ENCODE measurements around the gene HSCB.
"Not testable (repeated sequence)": the region's sequence is repeated elsewhere in the genome, so short reads cannot be mapped to it uniquely, and the experiment has no call there.

The HSCB gene

GRCh38 chr22:28716686-28717085 is 25.2 kb upstream of the HSCB start:
- DNase-seq (ENCODE audit: low read depth in 1 of 2, low spot score in 1 of 2): no peak
- TF ChIP-seq JUND (IDR thresholded peaks at IDR 0.05; ENCODE audit: low read depth): no peak
- in situ Hi-C loops (cut with HindIII; ENCODE audit: low pct_unique_long_range_greater_than_20kb, low sequenced_read_pairs): no loop called here

- in situ Hi-C loops (cut with HindIII; ENCODE audit: low pct_unique_long_range_greater_than_20kb, low sequenced_read_pairs): no loop called here
- no peak for TF ChIP-seq JUND (IDR thresholded peaks at IDR 0.05; ENCODE audit: low read depth)
- no peak for DNase-seq (ENCODE audit: low read depth in 1 of 2, low spot score in 1 of 2)
These were observed 23.8 kb upstream of the HSCB start for GRCh38 chr22:28718044-28718443.

- DNase-seq (ENCODE audit: low read depth in 1 of 2, low spot score in 1 of 2): no peak
- in situ Hi-C loops (cut with HindIII; ENCODE audit: low pct_unique_long_range_greater_than_20kb, low sequenced_read_pairs): no loop called here
- TF ChIP-seq JUND (IDR thresholded peaks at IDR 0.05; ENCODE audit: low read depth): no peak
These were observed 13.8 kb upstream of the HSCB start for GRCh38 chr22:28728002-28728401.

GRCh38 chr22:28728621-28729313 is 13.1 kb upstream of the HSCB start:
- no peak for DNase-seq (ENCODE audit: low read depth in 1 of 2, low spot score in 1 of 2)
- TF ChIP-seq JUND (IDR thresholded peaks at IDR 0.05; ENCODE audit: low read depth): no peak
- in situ Hi-C loops (cut with HindIII; ENCODE audit: low pct_unique_long_range_greater_than_20kb, low sequenced_read_pairs): no loop called here

GRCh38 chr22:28730179-28730578 is 11.7 kb upstream of the HSCB start:
- DNase-seq (ENCODE audit: low read depth in 1 of 2, low spot score in 1 of 2): no peak
- in situ Hi-C loops (cut with HindIII; ENCODE audit: low pct_unique_long_range_greater_than_20kb, low sequenced_read_pairs): no loop called here
- no peak for TF ChIP-seq JUND (IDR thresholded peaks at IDR 0.05; ENCODE audit: low read depth)

GRCh38 chr22:28734393-28734792 is 7.4 kb upstream of the HSCB start:
- no peak for DNase-seq (ENCODE audit: low read depth in 1 of 2, low spot score in 1 of 2)
- in situ Hi-C loops (cut with HindIII; ENCODE audit: low pct_unique_long_range_greater_than_20kb, low sequenced_read_pairs): no loop called here
- TF ChIP-seq JUND (IDR thresholded peaks at IDR 0.05; ENCODE audit: low read depth): no peak

GRCh38 chr22:28736301-28737155 is 5.3 kb upstream of the HSCB start:
- TF ChIP-seq JUND (IDR thresholded peaks at IDR 0.05; ENCODE audit: low read depth): no peak
- in situ Hi-C loops (cut with HindIII; ENCODE audit: low pct_unique_long_range_greater_than_20kb, low sequenced_read_pairs): no loop called here

GRCh38 chr22:28737701-28738100 is 4.1 kb upstream of the HSCB start:
- no peak for DNase-seq (ENCODE audit: low read depth in 1 of 2, low spot score in 1 of 2)
- no peak for TF ChIP-seq JUND (IDR thresholded peaks at IDR 0.05; ENCODE audit: low read depth)
- in situ Hi-C loops (cut with HindIII; ENCODE audit: low pct_unique_long_range_greater_than_20kb, low sequenced_read_pairs): no loop called here

More at GRCh38 chr22:28736301-28737155, 5.3 kb upstream of the HSCB start:
- no peak for DNase-seq (ENCODE audit: low read depth in 1 of 2, low spot score in 1 of 2)

GRCh38 chr22:28738876-28739275 is 3.0 kb upstream of the HSCB start:
- DNase-seq (ENCODE audit: low read depth in 1 of 2, low spot score in 1 of 2); in situ Hi-C loops (cut with HindIII; ENCODE audit: low pct_unique_long_range_greater_than_20kb, low sequenced_read_pairs): not testable (repeated sequence)

GRCh38 chr22:28741200-28741784 is 547 bp upstream of the HSCB start:
- no peak for TF ChIP-seq JUND (IDR thresholded peaks at IDR 0.05; ENCODE audit: low read depth)
- in situ Hi-C loops (cut with HindIII; ENCODE audit: low pct_unique_long_range_greater_than_20kb, low sequenced_read_pairs): no loop called here
- no peak for DNase-seq (ENCODE audit: low read depth in 1 of 2, low spot score in 1 of 2)

- in situ Hi-C loops (cut with HindIII; ENCODE audit: low pct_unique_long_range_greater_than_20kb, low sequenced_read_pairs): no loop called here
- DNase-seq (ENCODE audit: low read depth in 1 of 2, low spot score in 1 of 2): no peak
- TF ChIP-seq JUND (IDR thresholded peaks at IDR 0.05; ENCODE audit: low read depth): no peak
These were observed 723 bp downstream of the HSCB start for GRCh38 chr22:28742562-28742962.

- TF ChIP-seq JUND (IDR thresholded peaks at IDR 0.05; ENCODE audit: low read depth): no peak
- in situ Hi-C loops (cut with HindIII; ENCODE audit: low pct_unique_long_range_greater_than_20kb, low sequenced_read_pairs): no loop called here
- no peak for DNase-seq (ENCODE audit: low read depth in 1 of 2, low spot score in 1 of 2)
These were observed 2.0 kb downstream of the HSCB start for GRCh38 chr22:28743852-28744251.

GRCh38 chr22:28750471-28750881 is 8.6 kb downstream of the HSCB start:
- TF ChIP-seq JUND (IDR thresholded peaks at IDR 0.05; ENCODE audit: low read depth): no peak
- in situ Hi-C loops (cut with HindIII; ENCODE audit: low pct_unique_long_range_greater_than_20kb, low sequenced_read_pairs): no loop called here
- DNase-seq (ENCODE audit: low read depth in 1 of 2, low spot score in 1 of 2): no peak

GRCh38 chr22:28754512-28754911 is 12.7 kb downstream of the HSCB start:
- DNase-seq (ENCODE audit: low read depth in 1 of 2, low spot score in 1 of 2); in situ Hi-C loops (cut with HindIII; ENCODE audit: low pct_unique_long_range_greater_than_20kb, low sequenced_read_pairs): not testable (repeated sequence)

Data from T47D (cell line).